ENCODE results near the gene CLDN25.

GRCh38 chr11:113817162-113817561 is 37.6 kb downstream of the CLDN25 start:
- no peak for TF ChIP-seq CTCF (IDR thresholded peaks at IDR 0.05)
- no peak for TF ChIP-seq POLR2AphosphoS5 (IDR thresholded peaks at IDR 0.05)
